Head of caudate nucleus (tissue), 42 donors: Measurements from ENCODE around the gene UBE3B.

Source experiments
- DNase-seq, 42 donors: peaks; one replicate each; pipeline versions ENCODE4 v3.0.0 to v3.0.0-alpha.2; 2020 to 2021; ENCODE audit warnings: mixed read lengths in 7 of 42
- intact Hi-C: fragments of 100-400 bp; cut with DNase I; formaldehyde crosslinking; loops from one replicate; pipeline ENCODE4 v1.15.0; 2022

The UBE3B gene

GRCh38 chr12:109539508-109539907 is 62.1 kb downstream of the UBE3B start:
- intact Hi-C loops = no loop called here
- DNase-seq = no peak

- peak in 26 of 42 donors; percentile 11 to 83 (median 49) for DNase-seq
- intact Hi-C loops = no loop called here
Measured at GRCh38 chr12:109540526-109541412, 63.3 kb downstream of the UBE3B start.

GRCh38 chr12:109541413-109541726 is 63.9 kb downstream of the UBE3B start:
- no peak for DNase-seq
- intact Hi-C loops = no loop called here

GRCh38 chr12:109542014-109542413 is 64.6 kb downstream of the UBE3B start:
- DNase-seq = no peak

DNA sequence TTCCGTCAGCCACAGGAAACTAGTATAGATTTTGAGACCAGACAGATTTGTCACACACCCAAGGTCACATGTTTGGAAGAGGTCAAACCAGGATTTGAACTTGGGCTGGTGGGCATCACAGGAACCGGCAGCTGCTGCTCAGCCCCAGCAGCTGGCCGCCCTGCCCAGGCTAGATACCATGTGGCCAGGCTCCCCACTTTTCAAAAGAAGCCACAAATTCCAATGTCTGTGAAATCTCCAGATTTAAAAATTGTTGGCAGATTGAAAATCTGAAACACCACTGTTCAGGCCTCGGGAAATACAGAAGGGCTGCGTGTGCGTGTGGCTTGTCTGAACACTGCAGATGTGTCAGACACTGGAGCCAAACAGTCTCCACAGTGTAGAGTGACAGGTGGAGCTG is 65.4 kb downstream of the UBE3B start:
- no peak for DNase-seq
- intact Hi-C loops = no loop called here

More at GRCh38 chr12:109542014-109542413, 64.6 kb downstream of the UBE3B start:
- intact Hi-C loops = no loop called here

DNA sequence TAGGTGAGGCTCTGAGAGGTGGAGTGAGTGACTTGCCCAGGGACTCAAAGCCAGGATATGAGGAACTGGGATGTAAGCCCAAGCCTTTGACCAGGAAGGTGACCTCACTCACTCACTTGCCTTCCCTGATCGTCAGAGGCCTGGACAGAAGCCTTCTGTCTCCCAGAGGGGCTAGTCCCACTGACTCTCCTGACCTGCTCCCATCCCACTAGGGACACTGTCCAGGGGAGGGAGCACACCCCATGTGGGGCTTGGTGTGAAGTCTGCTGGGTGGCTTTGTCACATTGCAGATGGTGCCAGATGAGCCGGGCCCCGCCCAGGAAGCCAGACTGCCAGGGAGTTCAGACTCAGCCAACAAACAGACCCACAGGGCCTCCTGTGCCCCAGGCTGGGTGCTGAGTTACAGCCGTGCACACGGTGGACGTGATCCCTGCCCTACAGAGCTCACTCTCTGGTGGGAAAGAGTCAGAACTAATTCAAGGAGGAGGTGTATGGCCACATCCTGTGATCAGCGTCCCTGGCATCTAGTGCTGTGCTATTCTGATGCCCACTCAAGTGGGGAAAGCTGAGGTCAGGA is 67.6 kb downstream of the UBE3B start:
- intact Hi-C loops = no loop called here
- DNase-seq = no peak

GRCh38 chr12:109545826-109546225 is 68.4 kb downstream of the UBE3B start:
- intact Hi-C loops = no loop called here

GRCh38 chr12:109547286-109547685 is 69.9 kb downstream of the UBE3B start:
- intact Hi-C loops = no loop called here

More at GRCh38 chr12:109545826-109546225, 68.4 kb downstream of the UBE3B start:
- DNase-seq = no peak

GRCh38 chr12:109548258-109548657 is 70.8 kb downstream of the UBE3B start:
- intact Hi-C loops = no loop called here
- no peak for DNase-seq

More at GRCh38 chr12:109547286-109547685, 69.9 kb downstream of the UBE3B start:
- DNase-seq = no peak

DNA sequence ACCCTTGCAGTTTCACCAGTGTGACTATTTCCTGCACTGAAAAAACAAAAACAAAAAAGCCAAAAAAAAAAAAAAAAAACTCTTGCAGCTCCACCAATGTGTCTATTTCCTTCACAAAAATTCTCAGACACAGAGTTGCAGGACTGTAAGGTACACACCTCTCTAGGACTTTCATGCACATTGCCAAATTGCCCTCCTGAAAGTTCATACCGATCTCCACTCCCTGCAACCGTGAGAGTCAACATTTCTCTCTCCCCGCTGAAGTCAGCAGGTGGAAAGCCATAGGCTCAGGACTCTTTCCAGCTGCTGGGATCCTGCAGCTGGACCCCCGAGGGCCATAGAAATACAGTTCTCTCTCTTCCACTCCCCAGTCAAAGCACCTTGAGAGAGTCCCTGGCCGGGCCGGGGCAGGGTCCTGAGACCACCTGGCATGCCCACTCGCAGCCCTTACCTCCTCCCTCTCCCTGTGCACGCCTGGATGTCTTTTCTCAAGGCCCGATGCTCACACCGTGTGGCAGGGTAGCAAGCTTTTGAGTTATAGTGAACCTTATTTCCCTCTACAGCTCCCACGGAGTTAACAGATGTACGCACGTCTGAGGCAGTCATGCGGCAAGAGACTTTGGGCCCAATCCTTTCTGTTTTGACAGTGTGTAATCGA is 72.3 kb downstream of the UBE3B start:
- no peak for DNase-seq
- intact Hi-C loops = no loop called here

- intact Hi-C loops = no loop called here
Measured at GRCh38 chr12:109550281-109550680, 72.8 kb downstream of the UBE3B start.

GRCh38 chr12:109551108-109551507 is 73.7 kb downstream of the UBE3B start:
- no peak for DNase-seq
- intact Hi-C loops = no loop called here

More at GRCh38 chr12:109550281-109550680, 72.8 kb downstream of the UBE3B start:
- DNase-seq = no peak

GRCh38 chr12:109552971-109553370 is 75.5 kb downstream of the UBE3B start:
- intact Hi-C loops = no loop called here
- no peak for DNase-seq

DNA sequence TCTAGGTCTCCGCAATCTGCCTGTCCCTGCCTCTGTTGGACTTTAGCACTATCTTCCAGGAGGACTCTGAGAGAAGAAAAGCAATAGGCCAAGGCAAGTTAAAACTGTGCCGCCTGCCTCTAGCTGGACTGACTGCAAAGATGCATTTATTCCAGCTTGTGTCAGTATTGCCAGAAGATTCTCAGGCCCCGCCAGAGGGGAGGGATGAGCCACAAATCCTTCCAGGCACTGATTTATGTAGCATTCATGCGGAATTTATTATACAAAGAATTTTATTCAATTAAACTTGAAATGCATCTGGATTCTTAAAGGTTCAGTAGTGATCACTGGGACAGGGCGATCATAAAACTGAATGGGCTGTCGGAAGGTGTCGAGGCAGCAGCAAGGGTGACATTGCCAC is 76.0 kb downstream of the UBE3B start:
- intact Hi-C loops = no loop called here
- DNase-seq = no peak

DNA sequence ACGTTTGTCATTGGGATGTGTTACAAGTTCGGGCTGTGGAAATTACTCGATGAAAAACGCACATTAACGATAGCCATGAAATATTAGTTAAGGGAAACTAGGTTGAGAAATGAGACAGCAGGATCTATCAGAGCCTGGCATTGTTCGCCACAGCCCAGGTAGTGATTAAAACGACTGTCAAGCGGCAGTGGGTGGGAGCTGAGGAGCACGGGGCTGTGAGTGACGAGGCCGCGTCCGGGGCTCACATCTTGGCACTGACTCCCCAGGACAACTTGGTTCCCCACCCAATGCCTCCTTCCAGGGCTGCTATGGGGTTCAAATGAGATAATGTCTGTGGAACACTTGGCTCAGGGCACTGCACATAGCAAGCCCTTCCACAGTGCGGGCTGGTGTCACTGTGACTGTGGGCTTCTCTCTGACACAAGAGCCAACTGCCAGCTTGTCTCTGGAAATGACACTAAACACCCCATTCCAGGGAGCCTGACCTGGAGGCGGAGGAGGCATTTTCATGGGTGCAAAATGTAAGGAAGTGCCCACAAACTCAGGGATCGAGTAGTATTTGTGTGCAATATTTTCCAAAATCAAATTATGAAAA is 76.6 kb downstream of the UBE3B start:
- no peak for DNase-seq
- intact Hi-C loops = no loop called here

GRCh38 chr12:109554761-109555160 is 77.3 kb downstream of the UBE3B start:
- DNase-seq = no peak

DNA sequence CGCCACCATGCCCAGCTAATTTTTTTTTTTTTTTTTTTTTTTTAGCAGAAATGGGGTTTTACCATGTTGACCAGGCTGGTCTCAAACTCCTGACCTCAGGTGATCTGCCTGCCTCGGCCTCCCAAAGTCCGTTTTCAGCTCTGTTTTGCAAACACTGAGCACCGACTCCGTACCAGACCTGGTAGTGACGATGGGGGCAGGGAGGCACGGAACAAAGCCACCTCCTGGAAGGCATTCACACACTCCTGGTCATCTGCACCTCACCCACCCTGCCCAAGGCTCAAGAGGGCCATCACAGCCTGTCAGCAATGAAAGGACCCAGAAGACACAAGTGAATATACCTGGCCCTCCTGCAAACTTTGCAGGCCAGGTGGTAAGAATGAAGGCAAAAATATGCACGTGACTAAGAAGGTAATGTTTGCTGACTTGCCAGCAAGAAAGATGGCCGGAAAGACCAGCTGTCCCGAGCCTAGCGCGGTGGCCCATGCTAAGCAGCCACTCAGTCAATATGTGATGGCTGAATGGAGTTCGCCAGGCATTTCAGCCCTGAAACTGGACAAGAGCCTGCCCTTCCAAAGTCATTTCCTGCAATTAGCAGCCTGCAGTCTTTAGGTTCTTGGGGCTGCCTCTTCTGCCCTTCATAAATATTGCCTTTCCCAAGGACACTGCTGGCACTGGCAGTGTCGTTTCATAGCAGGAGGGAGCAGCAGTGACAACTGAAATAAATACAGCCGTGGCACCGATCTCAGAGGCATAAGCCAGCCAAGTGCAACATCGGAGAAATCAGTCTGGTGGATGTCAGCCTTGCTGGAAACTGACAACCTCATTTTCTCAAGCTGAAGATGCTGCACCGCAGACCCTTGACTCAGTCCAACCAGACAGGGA is 78.2 kb downstream of the UBE3B start:
- intact Hi-C loops = no loop called here
- DNase-seq = peak in 11 of 42 donors; percentile 13 to 64 (median 36)

More at GRCh38 chr12:109554761-109555160, 77.3 kb downstream of the UBE3B start:
- intact Hi-C loops = no loop called here

DNA sequence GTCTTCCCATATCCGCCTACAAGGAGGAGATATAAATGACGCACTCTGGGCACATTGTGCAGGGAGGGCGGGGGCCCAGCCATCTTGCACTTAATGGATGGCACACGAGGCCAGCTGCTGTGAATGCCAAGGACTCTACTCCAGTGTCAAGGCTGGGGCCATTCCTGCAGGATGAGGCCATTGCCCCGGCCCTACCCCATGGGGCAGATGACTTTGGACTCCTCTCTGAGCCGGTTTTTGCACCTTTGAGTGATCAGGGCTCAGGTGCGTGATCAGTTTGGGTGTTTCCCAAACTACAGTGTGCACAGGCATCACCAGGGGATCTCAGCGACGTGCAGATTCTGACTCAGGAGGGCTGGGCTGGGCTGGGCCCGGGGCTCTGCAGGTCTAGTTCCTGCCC is 79.8 kb downstream of the UBE3B start:
- intact Hi-C loops = no loop called here
- no peak for DNase-seq

- intact Hi-C loops = no loop called here
- no peak for DNase-seq
Measured at GRCh38 chr12:109557805-109558204, 80.4 kb downstream of the UBE3B start.
